ENCODE measurements around the gene PRKCA.

The PRKCA gene

DNA sequence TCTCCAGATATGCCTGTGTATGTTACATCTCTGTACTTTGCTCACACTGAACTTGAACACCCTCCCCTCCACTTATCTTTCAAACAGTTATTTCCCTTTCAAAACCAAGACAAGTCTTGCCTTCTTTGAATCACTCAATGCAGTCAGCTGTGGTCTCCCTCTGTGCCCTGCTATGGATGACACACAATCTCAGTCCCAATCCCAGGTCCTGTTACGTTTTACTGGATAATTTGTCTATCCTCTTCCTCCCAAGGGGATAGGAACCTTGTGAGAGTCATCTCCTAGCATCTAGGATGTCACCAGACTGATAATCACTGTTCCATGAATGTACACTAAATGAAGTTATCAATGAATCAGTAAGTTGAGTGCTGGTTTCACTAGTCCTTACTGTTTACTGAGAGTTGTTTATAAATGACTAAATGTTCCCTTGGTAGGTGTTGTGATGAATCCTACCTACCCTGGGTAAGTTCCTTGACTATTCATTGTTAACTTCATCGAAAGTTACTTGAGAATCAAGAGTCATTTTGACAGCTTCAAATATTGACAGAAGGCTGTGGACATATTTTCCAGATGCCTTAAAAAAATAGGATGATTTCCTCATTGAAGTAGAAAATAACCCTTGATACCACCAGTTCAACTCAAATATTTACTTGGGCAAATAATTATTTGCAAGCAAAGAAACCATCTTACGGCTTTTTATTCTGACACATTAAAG, 244.9 kb downstream of the PRKCA start:
- no peak for DNase-seq (ENCODE audit: low spot score)

- no peak for DNase-seq (ENCODE audit: low spot score)
Observed at GRCh38 chr17:66548158-66548557, 245.7 kb downstream of the PRKCA start.

- no peak for DNase-seq (ENCODE audit: low spot score)
Observed at GRCh38 chr17:66548659-66549310, 246.4 kb downstream of the PRKCA start.

DNA sequence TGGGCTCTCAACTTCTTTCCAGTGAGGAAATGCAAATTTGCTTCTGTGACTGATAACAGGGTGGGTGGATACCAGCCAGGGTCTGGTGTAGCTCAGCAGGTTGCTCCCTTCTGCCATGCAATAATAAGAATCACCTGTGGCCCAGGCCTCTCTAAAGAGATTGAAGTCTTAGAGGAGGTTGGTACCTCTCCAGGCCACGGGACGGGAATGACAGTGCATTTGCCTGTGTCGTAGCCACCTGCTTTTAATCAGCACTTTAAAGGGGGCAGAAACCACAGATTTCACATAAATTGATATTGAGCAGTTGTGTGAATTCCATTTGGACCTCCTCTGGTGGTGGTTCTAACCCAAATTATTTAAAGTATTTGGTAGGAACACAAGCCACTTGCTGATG, 246.9 kb downstream of the PRKCA start:
- DNase-seq (ENCODE audit: low spot score) = no peak

DNA sequence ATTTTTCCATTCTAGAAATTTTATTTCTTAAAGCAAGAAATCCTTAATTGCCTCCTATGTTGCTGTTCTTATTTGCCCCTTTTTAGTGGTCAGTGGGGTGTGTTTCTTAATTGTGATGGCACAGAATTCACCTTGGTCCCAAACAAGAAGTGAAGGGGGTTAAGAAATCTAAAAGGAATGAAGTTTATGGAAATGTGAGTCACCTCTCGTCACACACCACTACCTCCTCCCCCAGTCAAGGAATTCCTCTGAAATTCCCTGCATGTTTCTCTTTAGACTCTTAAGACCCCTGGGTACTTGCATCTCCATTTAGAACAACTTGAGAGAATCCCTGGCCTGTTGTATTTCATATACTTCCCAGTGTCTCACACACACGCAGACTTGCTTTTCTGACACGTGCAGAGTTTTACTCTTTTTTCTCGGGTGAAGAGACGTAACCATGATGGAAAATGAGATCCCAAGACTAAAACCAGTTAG, 247.4 kb downstream of the PRKCA start:
- no peak for DNase-seq (ENCODE audit: low spot score)

DNA sequence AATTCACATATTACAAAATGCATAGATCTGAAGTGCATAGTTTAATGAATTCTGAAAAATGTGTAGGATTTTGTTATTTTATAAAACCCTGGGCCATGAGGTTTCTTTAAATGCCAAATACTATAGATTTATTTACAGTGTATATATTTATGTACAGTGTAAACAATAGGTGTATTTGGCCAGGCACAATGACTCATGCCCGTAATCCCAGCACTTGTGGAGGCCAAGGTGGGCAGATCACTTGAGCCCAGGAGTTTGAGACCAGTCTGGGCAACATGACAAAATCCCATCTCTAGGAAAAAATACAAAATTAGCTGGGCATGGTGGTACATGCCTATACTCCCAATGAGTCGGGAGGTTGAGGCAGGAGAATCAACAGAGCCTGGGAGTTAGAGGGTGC, 249.4 kb downstream of the PRKCA start:
- DNase-seq (ENCODE audit: low spot score) = no peak

GRCh38 chr17:66552371-66552770, 250.0 kb downstream of the PRKCA start:
- DNase-seq (ENCODE audit: low spot score) = no peak

- DNase-seq (ENCODE audit: low spot score) = no peak
Observed at GRCh38 chr17:66555605-66556004, 253.2 kb downstream of the PRKCA start.

DNA sequence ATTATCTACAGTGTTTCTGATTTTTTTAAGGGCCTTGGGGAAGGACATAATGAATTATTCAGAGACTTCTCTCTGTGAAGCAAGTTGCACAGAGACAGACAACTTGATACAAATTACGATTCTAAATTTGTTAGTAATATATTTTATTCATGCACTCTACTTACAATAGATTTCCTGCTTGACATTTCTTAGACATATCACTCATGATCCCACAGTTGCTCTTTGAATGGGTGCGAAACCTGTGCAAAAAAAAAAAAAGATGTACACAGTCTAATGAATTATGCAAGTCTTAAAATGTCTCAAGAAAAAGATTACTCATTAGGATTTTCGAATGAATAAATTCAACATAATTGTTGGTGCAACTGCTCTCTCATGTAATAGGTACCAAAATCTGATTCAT, 254.8 kb downstream of the PRKCA start:
- DNase-seq (ENCODE audit: low spot score) = no peak

- no peak for DNase-seq (ENCODE audit: low spot score)
Observed at GRCh38 chr17:66557886-66558285, 255.5 kb downstream of the PRKCA start.

GRCh38 chr17:66560691-66561090, 258.3 kb downstream of the PRKCA start:
- no peak for DNase-seq (ENCODE audit: low spot score)

DNA sequence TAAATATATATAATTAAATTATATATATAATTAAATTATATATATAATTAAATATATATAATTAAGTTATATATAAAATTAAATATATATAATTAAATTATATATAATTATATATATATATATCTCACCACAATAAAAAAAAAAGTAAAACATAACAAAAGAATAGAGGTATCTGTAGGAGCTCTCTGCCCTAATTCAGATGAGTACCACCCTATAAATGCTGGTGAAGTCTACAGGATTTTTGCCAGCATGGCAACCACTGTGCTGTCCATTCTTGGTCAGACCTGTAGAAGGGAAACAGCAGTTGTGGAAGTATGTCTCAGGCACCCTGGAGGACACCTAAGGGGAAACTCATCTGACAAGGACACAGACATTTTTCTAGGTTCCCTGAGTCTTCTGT, 259.7 kb downstream of the PRKCA start:
- no peak for DNase-seq (ENCODE audit: low spot score)

DNA sequence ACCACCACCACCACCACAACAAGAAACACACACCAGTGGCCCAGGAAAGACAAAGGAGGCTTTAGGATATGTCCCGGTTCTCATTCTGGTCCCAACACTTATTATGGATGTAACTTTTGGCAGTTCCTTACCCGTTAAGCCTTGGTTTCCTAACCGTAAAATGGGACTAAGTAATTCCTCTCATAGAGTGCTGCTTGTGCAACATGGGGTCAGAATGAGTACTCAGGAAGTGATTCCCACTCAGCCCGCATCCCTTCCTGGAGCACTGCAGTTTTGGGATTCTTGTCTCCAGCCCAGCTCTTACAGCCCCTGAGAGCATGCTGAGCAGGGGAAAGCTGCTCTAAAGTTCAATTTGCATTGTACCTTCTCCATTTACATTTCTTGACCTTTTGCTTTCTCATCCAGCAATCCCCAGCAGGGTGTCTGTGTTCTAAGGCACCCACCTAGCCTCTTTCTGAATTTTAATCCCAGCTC, 262.6 kb downstream of the PRKCA start:
- no peak for DNase-seq (ENCODE audit: low spot score)

- peak; percentile 53 for DNase-seq (ENCODE audit: low spot score)
Observed at GRCh38 chr17:66567234-66568170, 265.1 kb downstream of the PRKCA start.

- DNase-seq (ENCODE audit: low spot score) = no peak
Observed at GRCh38 chr17:66569572-66569971, 267.2 kb downstream of the PRKCA start.

DNA sequence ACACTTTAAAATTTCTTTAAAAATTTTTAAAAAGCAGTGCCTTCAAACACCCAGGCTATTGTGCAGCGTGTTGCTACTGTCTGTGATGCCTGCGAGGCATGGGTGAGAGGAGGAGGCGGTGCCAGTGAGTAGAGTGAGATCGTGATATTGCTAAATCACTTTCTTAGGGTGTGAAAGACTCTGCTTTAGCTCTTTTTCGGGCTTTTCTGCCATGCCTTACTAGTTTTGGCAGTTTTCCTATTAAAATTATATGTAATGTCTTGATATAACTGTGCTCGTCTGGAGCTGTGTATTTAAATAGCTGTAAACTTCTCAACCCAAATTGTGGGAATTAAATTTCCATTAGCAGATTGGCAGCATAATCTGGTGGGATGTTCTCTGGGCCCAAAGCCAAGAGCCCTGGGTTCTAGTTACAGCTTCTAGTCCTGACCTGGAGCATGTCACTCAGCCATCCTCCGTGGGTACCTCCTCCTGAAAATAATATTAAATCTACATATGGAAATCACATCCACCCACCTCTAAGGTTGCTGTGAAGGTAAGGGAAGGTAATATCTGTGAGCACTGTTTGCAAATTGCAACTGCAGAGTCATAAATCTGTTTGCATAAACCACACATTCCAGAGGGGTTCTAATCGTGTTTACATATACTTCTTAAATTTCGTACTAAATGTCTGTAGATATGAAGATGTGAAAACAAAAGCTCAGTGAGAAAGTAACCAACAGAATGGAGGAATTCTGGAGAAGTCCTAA, 268.2 kb downstream of the PRKCA start:
- no peak for DNase-seq (ENCODE audit: low spot score)

DNA sequence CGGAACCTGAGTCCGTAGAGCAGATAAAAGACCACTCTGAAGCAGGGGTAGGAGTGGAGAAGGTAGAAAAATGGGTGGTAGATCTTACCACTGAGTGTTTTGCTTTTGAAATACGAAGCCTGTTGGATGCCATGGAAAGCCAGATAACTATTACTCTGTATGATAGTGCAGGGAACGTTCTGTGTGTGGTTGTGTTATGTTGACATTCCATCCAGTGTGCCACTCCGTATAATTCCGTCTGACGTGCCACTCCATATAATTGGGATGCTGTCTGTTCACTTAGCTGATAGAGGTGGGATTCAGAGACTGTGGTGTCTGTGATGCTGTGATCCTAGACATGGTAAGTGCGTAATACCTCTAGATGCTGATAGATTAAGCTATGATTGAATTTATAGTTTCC, 269.3 kb downstream of the PRKCA start:
- DNase-seq (ENCODE audit: low spot score) = no peak

- DNase-seq (ENCODE audit: low spot score) = no peak
Observed at GRCh38 chr17:66573078-66573477, 270.7 kb downstream of the PRKCA start.

- DNase-seq (ENCODE audit: low spot score) = no peak
Observed at GRCh38 chr17:66574123-66574522, 271.7 kb downstream of the PRKCA start.

GRCh38 chr17:66576473-66576872, 274.1 kb downstream of the PRKCA start:
- no peak for DNase-seq (ENCODE audit: low spot score)

- no peak for DNase-seq (ENCODE audit: low spot score)
Observed at GRCh38 chr17:66577041-66577440, 274.6 kb downstream of the PRKCA start.

Data from hematopoietic multipotent progenitor cell treated with erythropoietin and hydrocortisone succinate and interleukin-3 and kit ligand, for 15 days (in vitro differentiated cells).